Measurements from ENCODE around the gene CACNA1B. TPM values are rescaled to one million over a fixed set of nuclear protein-coding genes. Genes with fewer than 3 reads are reported as not detected.

Gene CACNA1B
- total and polyA plus RNA-seq, 4 donors: 0.01 to 0.20 (median 0.09) TPM; not detected in 1

GRCh38 chr9:138050472-138051330 lies 173.1 kb downstream of the CACNA1B start:
- no peak for ATAC-seq (ENCODE audit: insufficient read depth, low FRiP score)
- no peaks in the 10 kb centered on the region for H3K27me3 ChIP-seq (ENCODE audit: control insufficient read depth in 3 of 3, insufficient read depth in 3 of 3, low read length in 2 of 3)
- no peak overlapping the region for H3K27ac ChIP-seq (ENCODE audit: low read depth in 1 of 2, low read length in 1 of 2)
- H3K4me1 ChIP-seq (ENCODE audit: control insufficient read depth in 5 of 5, insufficient read depth in 5 of 5, low read length in 5 of 5): no peaks in the 10 kb centered on the region
- H3K9ac ChIP-seq (ENCODE audit: insufficient read depth in 1 of 2, low read length in 2 of 2): no peak overlapping the region
- H3K36me3 ChIP-seq (ENCODE audit: control insufficient read depth in 4 of 4, insufficient read depth in 4 of 4, low read length in 4 of 4): no peaks in the 10 kb centered on the region
- H3K9me3 ChIP-seq (ENCODE audit: control insufficient read depth in 4 of 4, insufficient read depth in 3 of 4, low read length in 3 of 4): peaks cover 0 to 2% (median 0%) of the 10 kb centered on the region in 4 donors
- 73 to 84% methylated on average over 13 of the region's 13 CpGs for WGBS, 2 donors
- H3K4me3 ChIP-seq: no peak overlapping the region
- DNase-seq: no peak
- TF ChIP-seq CTCF (IDR thresholded peaks at IDR 0.05; ENCODE audit: control extremely low read depth, extremely low read depth): no peak

GRCh38 chr9:138051586-138052321 lies 174.2 kb downstream of the CACNA1B start:
- H3K27ac ChIP-seq (ENCODE audit: low read depth in 1 of 2, low read length in 1 of 2): no peak overlapping the region
- TF ChIP-seq CTCF (IDR thresholded peaks at IDR 0.05; ENCODE audit: control extremely low read depth, extremely low read depth): no peak
- DNase-seq: no peak
- no peaks in the 10 kb centered on the region for H3K4me1 ChIP-seq (ENCODE audit: control insufficient read depth in 5 of 5, insufficient read depth in 5 of 5, low read length in 5 of 5)
- peaks cover 0 to 2% (median 0%) of the 10 kb centered on the region in 4 donors for H3K9me3 ChIP-seq (ENCODE audit: control insufficient read depth in 4 of 4, insufficient read depth in 3 of 4, low read length in 3 of 4)
- no peak overlapping the region for H3K4me3 ChIP-seq
- no peak overlapping the region for H3K9ac ChIP-seq (ENCODE audit: insufficient read depth in 1 of 2, low read length in 2 of 2)
- 81 to 85% methylated on average over 15 of the region's 15 CpGs for WGBS, 2 donors
- ATAC-seq (ENCODE audit: insufficient read depth, low FRiP score): no peak
- H3K27me3 ChIP-seq (ENCODE audit: control insufficient read depth in 3 of 3, insufficient read depth in 3 of 3, low read length in 2 of 3): no peaks in the 10 kb centered on the region
- no peaks in the 10 kb centered on the region for H3K36me3 ChIP-seq (ENCODE audit: control insufficient read depth in 4 of 4, insufficient read depth in 4 of 4, low read length in 4 of 4)

- 89 to 96% methylated on average over 4 of the region's 4 CpGs for WGBS, 2 donors
- ATAC-seq (ENCODE audit: insufficient read depth, low FRiP score) (no peak), DNase-seq (no peak)
- no peak overlapping the region for H3K27ac ChIP-seq (ENCODE audit: low read depth in 1 of 2, low read length in 1 of 2)
- H3K4me1 ChIP-seq (ENCODE audit: control insufficient read depth in 5 of 5, insufficient read depth in 5 of 5, low read length in 5 of 5): no peaks in the 10 kb centered on the region
- peaks cover 0 to 2% (median 0%) of the 10 kb centered on the region in 4 donors for H3K9me3 ChIP-seq (ENCODE audit: control insufficient read depth in 4 of 4, insufficient read depth in 3 of 4, low read length in 3 of 4)
- H3K36me3 ChIP-seq (ENCODE audit: control insufficient read depth in 4 of 4, insufficient read depth in 4 of 4, low read length in 4 of 4): no peaks in the 10 kb centered on the region
- H3K4me3 ChIP-seq: no peak overlapping the region
- H3K27me3 ChIP-seq (ENCODE audit: control insufficient read depth in 3 of 3, insufficient read depth in 3 of 3, low read length in 2 of 3): no peaks in the 10 kb centered on the region
- TF ChIP-seq CTCF (IDR thresholded peaks at IDR 0.05; ENCODE audit: control extremely low read depth, extremely low read depth): no peak
- no peak overlapping the region for H3K9ac ChIP-seq (ENCODE audit: insufficient read depth in 1 of 2, low read length in 2 of 2)
Observed at GRCh38 chr9:138052322-138052615, 174.7 kb downstream of the CACNA1B start.

Data from lung (tissue), 12 donors.